ENCODE results near the gene C14orf132.

- TF ChIP-seq CTCF (IDR thresholded peaks at IDR 0.05) (no peak), POLR2A (IDR thresholded peaks at IDR 0.05) (no peak)
Observed at GRCh38 chr14:96120392-96120791, 81.2 kb downstream of the C14orf132 start.
